RWPE1 (cell line): Measurements from ENCODE around the gene CDC45.

ENCODE experiments used
- CTCF ChIA-PET: fragments of 350-600 bp; sonication (Branson Sonifier 250); formaldehyde crosslinking; extraction: SDS; loops from one replicate; lab custom pipeline; 2021; lab: Yijun Ruan, JAX
- POLR2A ChIA-PET: fragments of 400-600 bp; formaldehyde crosslinking; extraction: SDS; loops from one replicate; lab custom pipeline; 2020; ENCODE audit warnings: antibody characterized with exemption; ENCODE audit not compliant: low non-redundant PET; lab: Yijun Ruan, JAX
- DNase-seq: peaks from one replicate; pipeline ENCODE4 v3.0.0; 2012; ENCODE audit warnings: low spot score
- H3K27ac ChIP-seq: fragments of 450-650 bp; 2 replicates; pipeline ENCODE4 v1.5.1; 2017
- TF ChIP-seq, protein P1 (sequence below): fragments of 450-650 bp; conservative IDR thresholded peaks from 2 replicates; pipeline ENCODE4 v1.5.1; 2017; ENCODE audit warnings: low read depth, mild to moderate bottlenecking

CDC45 gene

DNA sequence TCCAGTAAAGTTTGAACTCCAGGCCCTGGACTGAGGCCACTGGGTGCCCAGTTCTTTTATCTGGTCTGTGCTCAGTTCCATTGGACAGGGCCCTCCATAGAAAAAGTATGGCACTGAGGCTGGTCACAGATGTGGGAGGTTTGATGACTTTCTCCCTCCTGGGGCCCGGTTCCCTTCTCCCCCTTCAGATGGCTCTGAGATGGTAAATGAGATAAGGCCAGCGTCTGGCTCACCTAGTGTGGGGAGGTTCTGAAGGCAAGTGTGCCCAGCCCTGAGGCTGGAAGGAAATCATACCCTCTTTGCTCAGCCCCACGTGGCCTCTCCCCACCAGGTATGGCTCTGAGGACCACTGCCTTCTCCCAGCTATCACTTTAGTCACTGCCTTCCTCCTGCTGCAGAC is 45.9 kb downstream of the CDC45 start:
- ChIA-PET CTCF (no interaction called here), POLR2A (no interaction called here)
- no peak for DNase-seq
- no peak overlapping the region for H3K27ac ChIP-seq
- TF ChIP-seq, protein P1, sequence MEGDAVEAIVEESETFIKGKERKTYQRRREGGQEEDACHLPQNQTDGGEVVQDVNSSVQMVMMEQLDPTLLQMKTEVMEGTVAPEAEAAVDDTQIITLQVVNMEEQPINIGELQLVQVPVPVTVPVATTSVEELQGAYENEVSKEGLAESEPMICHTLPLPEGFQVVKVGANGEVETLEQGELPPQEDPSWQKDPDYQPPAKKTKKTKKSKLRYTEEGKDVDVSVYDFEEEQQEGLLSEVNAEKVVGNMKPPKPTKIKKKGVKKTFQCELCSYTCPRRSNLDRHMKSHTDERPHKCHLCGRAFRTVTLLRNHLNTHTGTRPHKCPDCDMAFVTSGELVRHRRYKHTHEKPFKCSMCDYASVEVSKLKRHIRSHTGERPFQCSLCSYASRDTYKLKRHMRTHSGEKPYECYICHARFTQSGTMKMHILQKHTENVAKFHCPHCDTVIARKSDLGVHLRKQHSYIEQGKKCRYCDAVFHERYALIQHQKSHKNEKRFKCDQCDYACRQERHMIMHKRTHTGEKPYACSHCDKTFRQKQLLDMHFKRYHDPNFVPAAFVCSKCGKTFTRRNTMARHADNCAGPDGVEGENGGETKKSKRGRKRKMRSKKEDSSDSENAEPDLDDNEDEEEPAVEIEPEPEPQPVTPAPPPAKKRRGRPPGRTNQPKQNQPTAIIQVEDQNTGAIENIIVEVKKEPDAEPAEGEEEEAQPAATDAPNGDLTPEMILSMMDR, result no peak

DNA sequence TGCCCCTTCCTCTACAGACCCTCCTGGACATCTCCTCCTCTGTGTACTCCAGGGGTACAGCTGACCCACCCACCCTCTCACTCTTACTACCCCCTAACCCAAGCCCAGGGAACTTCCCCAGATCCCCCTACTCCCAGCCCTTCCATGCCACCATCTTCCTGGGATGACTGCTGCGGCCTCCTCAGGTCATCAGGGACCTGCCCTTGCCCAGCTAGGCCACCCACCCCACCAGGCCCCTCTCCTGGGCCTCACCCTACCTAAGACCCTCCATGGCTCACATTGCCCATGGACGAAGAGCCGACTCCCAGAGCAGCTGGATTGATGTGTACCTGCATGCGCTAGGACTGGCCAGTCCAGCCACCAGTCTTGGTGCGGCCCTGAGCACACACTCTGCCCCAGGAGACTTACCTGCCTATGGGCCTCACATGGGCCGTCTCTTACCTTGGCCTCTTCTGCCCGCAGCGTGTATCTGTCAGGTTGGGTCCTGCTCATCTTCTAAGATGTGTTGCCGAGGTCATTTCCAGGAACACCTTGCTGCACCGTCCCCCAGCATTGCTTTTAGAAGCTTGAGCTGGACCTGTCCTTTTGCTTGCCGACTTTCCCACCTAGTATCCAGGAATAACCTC is 46.5 kb downstream of the CDC45 start:
- ChIA-PET CTCF (no interaction called here), POLR2A (no interaction called here)
- DNase-seq, result no peak
- TF ChIP-seq, protein P1, result no peak
- no peak overlapping the region for H3K27ac ChIP-seq

DNA sequence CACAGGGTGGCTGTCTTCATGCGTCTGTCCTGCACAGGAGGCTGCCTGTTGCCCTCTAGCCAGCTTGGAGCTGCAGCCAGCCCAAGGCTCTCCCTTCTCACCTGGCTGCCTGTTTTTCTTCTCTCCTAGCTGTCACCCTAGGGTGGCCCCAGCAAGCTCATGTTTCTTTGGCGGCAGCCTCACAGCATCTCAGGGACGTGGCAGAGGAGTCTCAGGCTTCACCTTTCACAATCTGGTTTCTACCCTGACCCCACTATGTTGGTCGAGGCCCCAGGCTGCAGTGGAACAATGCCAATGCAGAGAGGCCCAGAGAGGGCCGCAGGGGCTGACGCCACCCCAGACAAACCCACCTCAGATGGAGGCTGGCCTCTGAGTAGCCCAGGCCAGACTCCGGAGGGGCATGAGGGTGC is 47.0 kb downstream of the CDC45 start:
- DNase-seq, result no peak
- ChIA-PET CTCF (interaction anchor here (0.7 kb wide), 1 partner anchor 105 kb away, joined by 4 read pairs; no protein-coding TSS in a partner anchor), POLR2A (no interaction called here)
- H3K27ac ChIP-seq, result no peak overlapping the region
- TF ChIP-seq, protein P1, result no peak

DNA sequence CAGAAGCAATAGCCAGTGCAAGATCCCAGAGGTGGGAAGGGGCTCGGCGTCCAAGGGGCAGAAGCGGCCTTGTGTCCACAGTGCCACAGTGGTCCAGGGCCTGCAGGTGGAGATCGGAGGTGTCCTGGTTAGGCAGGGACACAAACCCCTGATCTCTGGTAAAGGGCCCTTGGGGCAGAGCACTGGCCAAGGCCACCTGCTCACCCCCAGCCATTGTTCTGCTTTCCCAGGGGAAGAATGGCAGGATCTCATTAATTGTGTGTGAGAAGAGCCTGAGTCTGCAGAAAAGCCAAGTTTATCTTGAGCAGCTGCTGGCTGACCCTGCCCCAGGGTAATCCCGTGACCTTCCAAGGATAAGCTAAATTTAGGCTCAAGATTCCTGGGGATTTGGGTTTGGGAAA is 47.6 kb downstream of the CDC45 start:
- POLR2A ChIA-PET, result no interaction called here
- no peak overlapping the region for H3K27ac ChIP-seq
- TF ChIP-seq, protein P1, result no peak
- DNase-seq, result no peak
- CTCF ChIA-PET, result interaction anchor here (0.7 kb wide), 1 partner anchor 105 kb away, joined by 4 read pairs; no protein-coding TSS in a partner anchor

DNA sequence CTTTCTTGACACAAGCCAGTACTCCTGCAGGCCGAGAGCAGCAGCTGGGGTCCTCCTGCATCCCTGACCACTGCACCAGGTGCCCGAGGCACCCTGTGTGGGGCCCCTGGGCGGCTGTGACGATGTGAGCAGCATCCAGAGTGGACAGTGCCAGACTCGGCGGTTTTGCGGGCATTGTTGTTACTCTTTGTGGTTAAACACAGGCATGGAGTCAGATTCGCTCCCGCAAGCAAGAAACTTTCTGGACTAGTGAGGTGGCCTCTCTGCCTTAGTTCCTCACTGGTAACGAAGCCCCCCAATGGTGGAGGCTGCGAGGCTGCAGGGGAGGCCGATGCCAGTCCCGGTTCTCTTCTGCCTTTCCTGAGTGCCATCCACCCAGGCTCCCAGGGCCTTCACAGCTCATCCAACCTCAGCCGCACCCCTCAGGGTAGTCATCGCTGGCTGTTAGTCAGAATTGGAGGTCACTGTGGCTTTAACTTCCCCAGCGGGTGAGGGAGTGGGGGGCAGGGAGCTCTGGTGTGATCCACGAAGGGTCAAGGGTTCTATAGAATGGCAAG is 48.2 kb downstream of the CDC45 start:
- TF ChIP-seq, protein P1, result no peak
- CTCF ChIA-PET, result no interaction called here

DNA sequence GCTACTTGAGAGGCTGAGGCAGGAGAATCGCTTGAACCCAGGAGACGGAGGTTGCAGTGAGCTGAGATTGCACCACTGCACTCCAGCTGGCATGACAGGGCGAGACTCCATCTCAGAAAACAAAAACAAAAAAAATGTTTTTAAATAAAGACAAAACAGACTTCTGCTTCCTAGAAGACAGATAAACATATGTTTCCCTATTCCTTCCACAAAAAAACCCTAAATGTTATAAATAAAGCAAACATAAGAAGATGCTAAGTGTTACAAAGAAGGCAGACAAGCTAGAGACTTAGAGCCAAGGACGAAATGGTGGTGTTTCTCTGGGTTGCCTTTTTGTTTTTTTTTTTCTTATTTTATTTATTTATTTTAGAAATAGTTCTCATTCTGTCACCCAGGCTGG is 50.1 kb downstream of the CDC45 start:
- no peak overlapping the region for H3K27ac ChIP-seq
- CTCF ChIA-PET, result no interaction called here
- TF ChIP-seq, protein P1, result no peak
- no peak for DNase-seq
- POLR2A ChIA-PET, result no interaction called here

More for the DNA sequence above, 48.2 kb downstream of the CDC45 start:
- DNase-seq, result peak; percentile 26
- no peak overlapping the region for H3K27ac ChIP-seq
- POLR2A ChIA-PET, result no interaction called here
